Right renal cortex interstitium (tissue), 3 donors: ENCODE measurements around the gene NTM. TPM values are rescaled to one million over a fixed set of nuclear protein-coding genes. Genes with fewer than 3 reads are reported as not detected.

Experiments
- DNase-seq, 3 donors: peaks; one replicate each; pipeline ENCODE4 v3.0.0-alpha.2; 2013; ENCODE audit warnings: low read depth in 3 of 3, low spot score in 2 of 3
- polyA plus RNA-seq, 3 donors: library from polyadenylated mRNA; unstranded; fragments of 120-200 nt; gene quantifications; one replicate each; pipeline ENCODE4 v1.2.1, GENCODE V29; 2013; ENCODE audit not compliant: insufficient read length in 3 of 3

NTM gene
- polyA plus RNA-seq, 3 donors, result 30.5 to 43.6 (median 35.7) TPM

GRCh38 chr11:131540676-131541075, 170.3 kb downstream of the NTM start:
- DNase-seq, result no peak

- DNase-seq, result no peak
Observed at GRCh38 chr11:131543389-131544025, 173.1 kb downstream of the NTM start.

- DNase-seq, result no peak
Observed at GRCh38 chr11:131544591-131544990, 174.2 kb downstream of the NTM start.

- no peak for DNase-seq
Observed at GRCh38 chr11:131546218-131546895, 175.9 kb downstream of the NTM start.

GRCh38 chr11:131549099-131549498, 178.7 kb downstream of the NTM start:
- DNase-seq, result no peak

GRCh38 chr11:131549770-131550169, 179.4 kb downstream of the NTM start:
- DNase-seq, result no peak

GRCh38 chr11:131560287-131560686, 189.9 kb downstream of the NTM start:
- no peak for DNase-seq

- no peak for DNase-seq
Observed at GRCh38 chr11:131561501-131561900, 191.1 kb downstream of the NTM start.

GRCh38 chr11:131561972-131562371, 191.6 kb downstream of the NTM start:
- no peak for DNase-seq

- DNase-seq, result no peak
Observed at GRCh38 chr11:131568318-131568717, 197.9 kb downstream of the NTM start.

- no peak for DNase-seq
Observed at GRCh38 chr11:131571571-131571970, 201.2 kb downstream of the NTM start.

GRCh38 chr11:131572423-131572822, 202.0 kb downstream of the NTM start:
- DNase-seq, result no peak

- DNase-seq, result no peak
Observed at GRCh38 chr11:131579932-131580387, 209.5 kb downstream of the NTM start.

- DNase-seq, result no peak
Observed at GRCh38 chr11:131580476-131580875, 210.1 kb downstream of the NTM start.

- DNase-seq, result no peak
Observed at GRCh38 chr11:131581046-131581445, 210.6 kb downstream of the NTM start.

GRCh38 chr11:131582021-131582525, 211.7 kb downstream of the NTM start:
- DNase-seq, result no peak

- no peak for DNase-seq
Observed at GRCh38 chr11:131583421-131583820, 213.0 kb downstream of the NTM start.

GRCh38 chr11:131583938-131584337, 213.5 kb downstream of the NTM start:
- DNase-seq, result no peak

- no peak for DNase-seq
Observed at GRCh38 chr11:131584785-131585592, 214.6 kb downstream of the NTM start.

GRCh38 chr11:131588057-131588456, 217.6 kb downstream of the NTM start:
- no peak for DNase-seq

GRCh38 chr11:131591051-131591461, 220.6 kb downstream of the NTM start:
- DNase-seq, result no peak
